IMR-90 (cell line): ENCODE data around the gene WDR27. TPM values are rescaled to one million over a fixed set of nuclear protein-coding genes. Genes with fewer than 3 reads are reported as not detected.

Experiments used
- ATAC-seq: fragments of 200-7000 bp; cut with Tn5 transposase; 2 replicates; pipeline ENCODE4 v1.9.1; 2020; ENCODE audit warnings: low read depth, mild to moderate bottlenecking, moderate library complexity
- BruUV-seq: library from RNA; stranded (reverse); fragments of 400-500 nt; replicated peaks from 2 replicates; lab custom pipeline; 2021; lab: Mats Ljungman, UMichigan
- CTCF ChIA-PET: fragments of 300-600 bp; formaldehyde crosslinking; extraction: SDS; loops from one replicate; lab custom pipeline; 2021; ENCODE audit warnings: antibody characterized with exemption; lab: Yijun Ruan, JAX
- POLR2A ChIA-PET: fragments of 300-600 bp; sonication (Branson Sonifier 250); formaldehyde crosslinking; loops from one replicate; lab custom pipeline; 2022; ENCODE audit warnings: antibody characterized with exemption; ENCODE audit not compliant: unreplicated experiment; lab: Charles Lee
- DNase-seq: peaks from one replicate; pipeline ENCODE4 v3.0.0; 2013
- H2AFZ ChIP-seq: replicated peaks from 2 replicates; pipeline ENCODE3; 2013; ENCODE audit warnings: low read length, mild to moderate bottlenecking; ENCODE audit not compliant: poor library complexity
- H2AK5ac ChIP-seq: 2 replicates; pipeline ENCODE4 v1.6.1; 2013; ENCODE audit warnings: low read depth, low read length, inconsistent platforms
- H2AK9ac ChIP-seq: replicated peaks from 2 replicates; pipeline ENCODE3; 2013; ENCODE audit warnings: mild to moderate bottlenecking, low read depth, low read length, moderate library complexity; ENCODE audit not compliant: poor library complexity
- H2BK120ac ChIP-seq: 2 replicates; pipeline ENCODE4 v1.6.1; 2013; ENCODE audit warnings: low read depth, low read length, inconsistent platforms
- H2BK15ac ChIP-seq: 3 replicates; pipeline ENCODE4 v1.6.1; 2013; ENCODE audit warnings: low read depth, low read length, inconsistent platforms
- H2BK20ac ChIP-seq: 2 replicates; pipeline ENCODE4 v1.6.1; 2013; ENCODE audit warnings: low read depth, mild to moderate bottlenecking, inconsistent platforms, low read length, moderate library complexity
- H2BK5ac ChIP-seq: 2 replicates; pipeline ENCODE4 v1.6.1; 2013; ENCODE audit warnings: mild to moderate bottlenecking, low read depth, low read length, inconsistent platforms; ENCODE audit not compliant: poor library complexity, severe bottlenecking
- H3K14ac ChIP-seq: replicated peaks from 2 replicates; pipeline ENCODE4 v1.6.1; 2013; ENCODE audit warnings: low read depth, low read length, inconsistent platforms
- H3K18ac ChIP-seq: 2 replicates; pipeline ENCODE4 v1.6.1; 2013; ENCODE audit warnings: low read depth, low read length, control low read depth
- H3K23ac ChIP-seq: 2 replicates; pipeline ENCODE4 v1.6.1; 2013; ENCODE audit warnings: low read depth, low read length, inconsistent platforms
- H3K27ac ChIP-seq: 2 replicates; pipeline ENCODE4 v1.5.1; 2013; ENCODE audit warnings: mild to moderate bottlenecking, control low read depth, low read length; ENCODE audit not compliant: insufficient read depth
- H3K27me3 ChIP-seq: 2 replicates; pipeline ENCODE4 v1.6.1; 2013; ENCODE audit warnings: low read length; ENCODE audit not compliant: control insufficient read depth, insufficient read depth
- H3K36me3 ChIP-seq: 2 replicates; pipeline ENCODE4 v1.6.1; 2013; ENCODE audit warnings: low read length, mixed read lengths; ENCODE audit not compliant: control insufficient read depth, insufficient read depth
- H3K4ac ChIP-seq: 2 replicates; pipeline ENCODE4 v1.6.1; 2013; ENCODE audit warnings: low read depth, low read length, inconsistent platforms
- H3K4me1 ChIP-seq: 2 replicates; pipeline ENCODE4 v1.6.1; 2013; ENCODE audit warnings: low read length, mixed read lengths; ENCODE audit not compliant: control insufficient read depth, insufficient read depth
- H3K4me2 ChIP-seq: 2 replicates; pipeline ENCODE4 v1.6.1; 2013; ENCODE audit warnings: low read depth, mild to moderate bottlenecking, control low read depth, low read length, moderate library complexity
- H3K4me3 ChIP-seq: 2 replicates; pipeline ENCODE4 v1.5.1; 2013; ENCODE audit warnings: low read depth, mild to moderate bottlenecking, control low read depth, low read length, moderate library complexity; ENCODE audit not compliant: insufficient read depth
- H3K56ac ChIP-seq: 2 replicates; pipeline ENCODE4 v1.6.1; 2013; ENCODE audit warnings: low read length, inconsistent platforms; ENCODE audit not compliant: insufficient read depth; ENCODE audit errors: extremely low read depth
- H3K79me1 ChIP-seq, 2 experiments: 2 replicates each; pipeline ENCODE4 v1.6.1; 2013; ENCODE audit warnings: low read length in 2 of 2, inconsistent platforms in 1 of 2, low read depth in 1 of 2
- H3K9ac ChIP-seq: 2 replicates; pipeline ENCODE4 v1.6.1; 2013; ENCODE audit warnings: low read depth, low read length, control low read depth
- H3K9me1 ChIP-seq: 2 replicates; pipeline ENCODE4 v1.6.1; 2013; ENCODE audit warnings: low read length, inconsistent platforms; ENCODE audit not compliant: insufficient read depth
- H3K9me3 ChIP-seq: 2 replicates; pipeline ENCODE4 v1.6.1; 2013; ENCODE audit warnings: low read length; ENCODE audit not compliant: control insufficient read depth, insufficient read depth
- H4K20me1 ChIP-seq: 2 replicates; pipeline ENCODE4 v1.6.1; 2013; ENCODE audit warnings: low read length, inconsistent platforms; ENCODE audit not compliant: insufficient read depth
- H4K5ac ChIP-seq: 2 replicates; pipeline ENCODE4 v1.6.1; 2013; ENCODE audit warnings: mild to moderate bottlenecking, low read depth, low read length, control low read depth
- H4K8ac ChIP-seq, 2 experiments: 2 replicates each; pipeline ENCODE4 v1.6.1; 2013; ENCODE audit warnings: low read depth in 2 of 2, low read length in 2 of 2, control low read depth in 1 of 2, inconsistent platforms in 1 of 2
- H4K91ac ChIP-seq: 2 replicates; pipeline ENCODE4 v1.6.1; 2013; ENCODE audit warnings: low read depth, low read length, inconsistent platforms; ENCODE audit not compliant: insufficient read depth
- CTCF ChIP-seq: conservative IDR thresholded peaks from 2 replicates; pipeline ENCODE4 v1.5.1; 2012; ENCODE audit warnings: mild to moderate bottlenecking, low read depth, low read length, improper control_type of control experiment
- ELK1 ChIP-seq: fragments of 150-350 bp; IDR thresholded peaks from 2 replicates; pipeline ENCODE4 v1.6.1; 2016; ENCODE audit warnings: low read depth, mild to moderate bottlenecking, low read length, moderate library complexity, borderline replicate concordance
- MAFK ChIP-seq: IDR thresholded peaks from 2 replicates; pipeline ENCODE4 v1.6.1; 2012; ENCODE audit warnings: low read depth, low read length, improper control_type of control experiment
- MAZ ChIP-seq: IDR thresholded peaks from 2 replicates; pipeline ENCODE4 v1.6.1; 2012; ENCODE audit warnings: low read depth, mild to moderate bottlenecking, low read length, improper control_type of control experiment, moderate library complexity, borderline replicate concordance
- NFE2L2 ChIP-seq: fragments of 150-350 bp; IDR thresholded peaks from 2 replicates; pipeline ENCODE4 v1.6.1; 2016; ENCODE audit warnings: low read depth, mild to moderate bottlenecking, low read length
- POLR2A ChIP-seq: IDR thresholded peaks from 2 replicates; pipeline ENCODE4 v1.6.1; 2012; ENCODE audit warnings: mild to moderate bottlenecking, low read depth, low read length
- RCOR1 ChIP-seq: IDR thresholded peaks from 2 replicates; pipeline ENCODE4 v1.6.1; 2012; ENCODE audit warnings: mild to moderate bottlenecking, low read length, improper control_type of control experiment; ENCODE audit not compliant: insufficient replicate concordance
- RFX5 ChIP-seq: IDR thresholded peaks from 2 replicates; pipeline ENCODE4 v1.8.0; 2012; ENCODE audit warnings: low read depth, mild to moderate bottlenecking, low read length, moderate library complexity
- SMC3 ChIP-seq: fragments of 150-350 bp; IDR thresholded peaks from 2 replicates; pipeline ENCODE4 v1.6.1; 2016; ENCODE audit warnings: low read depth, mild to moderate bottlenecking, antibody characterized with exemption, low read length, moderate library complexity
- USF2 ChIP-seq: fragments of 150-350 bp; IDR thresholded peaks from 2 replicates; pipeline ENCODE4 v1.6.1; 2017; ENCODE audit warnings: mild to moderate bottlenecking, antibody characterized with exemption, low read length, low read depth
- WGBS, 2 experiments: methylation state at CpG; one replicate each; pipeline versions ENCODE4 v1.1.5 to v1.1.7; 2013; ENCODE audit warnings: missing lambda C conversion rate in 2 of 2; ENCODE audit not compliant: insufficient read length in 1 of 2; ENCODE audit errors: extremely low coverage in 2 of 2; 5-methylcytosine and 5-hydroxymethylcytosine counted together
- dilution Hi-C: fragments of 300-500 bp; cut with HindIII; formaldehyde crosslinking; loops from one replicate; pipeline ENCODE4 v1.14.3; 2018; ENCODE audit warnings: low sequenced_read_pairs; ENCODE audit not compliant: unreplicated experiment
- in situ Hi-C: fragments of 300-500 bp; cut with MboI; formaldehyde crosslinking; loops from 3 replicates; pipeline ENCODE4 v1.14.3; 2019; ENCODE audit warnings: low sequenced_read_pairs, inconsistent platforms, mixed read lengths
- intact Hi-C: fragments of 100-400 bp; cut with micrococcal nuclease; formaldehyde crosslinking; loops from 2 replicates; pipeline ENCODE4 v1.10.0; 2022
- polyA plus RNA-seq, 3 experiments: library from polyadenylated mRNA; depleted of rRNA; stranded (reverse); fragments of >200 nt; gene quantifications; 2 replicates each; pipeline ENCODE4 v1.2.3, GENCODE V29; 2012; ENCODE audit warnings: low replicate concordance in 1 of 3
- total RNA-seq: library from RNA; depleted of rRNA; stranded (reverse); fragments of >200 nt; gene quantifications from 2 replicates; pipeline ENCODE4 v1.2.3, GENCODE V29; 2012

Gene WDR27
- total and polyA plus RNA-seq, 2 of the 4 experiments (the other 2 are of a cell fraction) = 7.0 to 18.5 TPM

DNA sequence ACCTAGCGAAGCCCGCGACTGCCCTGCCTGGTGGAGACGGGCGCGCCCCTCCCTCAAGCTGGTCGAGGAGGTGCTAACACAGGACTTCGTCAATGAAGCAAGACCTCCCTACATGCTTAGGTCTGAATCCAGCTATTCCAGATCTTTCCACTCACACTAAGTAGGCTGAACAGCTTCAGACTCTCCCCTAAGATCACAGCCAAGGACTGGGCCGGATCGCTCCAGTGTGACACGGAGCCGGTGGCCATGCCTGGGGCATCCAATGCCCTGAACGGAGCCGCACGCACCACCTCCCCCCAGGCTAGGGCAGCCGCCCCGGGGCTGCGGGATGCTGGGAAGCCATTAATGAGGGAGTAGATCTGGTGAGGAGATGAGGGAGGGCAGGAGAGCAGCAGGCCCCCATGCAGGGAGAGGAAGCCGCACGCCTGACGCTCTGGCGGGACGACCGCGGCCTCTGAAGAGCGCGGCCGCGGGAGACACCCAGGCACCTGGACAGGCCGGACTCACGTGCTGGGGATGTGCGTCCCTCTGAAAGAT lies 200.0 kb downstream of the WDR27 start:
- Histone ChIP-seq H3K56ac (no peak overlapping the region), H3K4ac (no peak overlapping the region), H2AFZ (no peak overlapping the region), H3K14ac (no peak overlapping the region), H3K79me1 (no peaks in the 10 kb centered on the region), H2AK5ac (no peak overlapping the region), H3K4me3 (no peak overlapping the region), H3K27ac (no peak overlapping the region), H2AK9ac (no peak overlapping the region), H3K27me3 (no peaks in the 10 kb centered on the region), H3K18ac (no peak overlapping the region), H3K9ac (no peak overlapping the region), H3K36me3 (0 out of 2 replicates have a peak, but pooled peaks cover 1% of the 10 kb centered on the region), H3K9me1 (no peaks in the 10 kb centered on the region), H4K20me1 (no peaks in the 10 kb centered on the region), H3K4me2 (no peak overlapping the region), H3K23ac (no peak overlapping the region), H2BK5ac (no peak overlapping the region), H2BK20ac (no peak overlapping the region), H4K5ac (no peak overlapping the region), H2BK120ac (no peak overlapping the region), H4K8ac (no peak overlapping the region), H4K91ac (no peak overlapping the region), H3K9me3 (no peaks in the 10 kb centered on the region), H2BK15ac (no peak overlapping the region), H3K4me1 (peaks cover 2% of the 10 kb centered on the region; the same call in 1 of the 2 replicates)
- no peak for TF ChIP-seq RFX5
- no peak for TF ChIP-seq SMC3
- TF ChIP-seq POLR2A = no peak
- TF ChIP-seq ELK1 = no peak
- no peak for TF ChIP-seq MAFK
- no peak for TF ChIP-seq USF2
- no peak for TF ChIP-seq MAZ
- TF ChIP-seq CTCF = no peak
- no peak for TF ChIP-seq NFE2L2
- TF ChIP-seq RCOR1 = no peak
- ATAC-seq (no peak), DNase-seq (no peak)
- in situ Hi-C loops = no loop called here
- WGBS, 2 experiments = 93% methylated on average over 20 of the region's 32 CpGs; no CpG with 5 or more reads in 1 of the 2 experiments
- dilution Hi-C loops = no loop called here
- no TSS peak for BruUV-seq
- CTCF ChIA-PET = no interaction called here
- POLR2A ChIA-PET = no interaction called here
- intact Hi-C loops = no loop called here
